HG03442 (cell line): ENCODE data around the gene CLDN14.

ENCODE experiments used
- ATAC-seq: cut with Tn5 transposase; IDR thresholded peaks from one replicate; pipeline ENCODE4 v1.9.1; 2021; ENCODE audit warnings: mild to moderate bottlenecking, moderate library complexity; ENCODE audit not compliant: unreplicated experiment

CLDN14 gene

GRCh38 chr21:36473203-36473602 lies 6.7 kb downstream of the CLDN14 start:
- no peak for ATAC-seq

- ATAC-seq, result no peak
These were observed 7.5 kb downstream of the CLDN14 start for GRCh38 chr21:36472377-36472776.

- ATAC-seq, result no peak
These were observed 8.6 kb downstream of the CLDN14 start for GRCh38 chr21:36471254-36471723.

GRCh38 chr21:36470294-36470693 lies 9.6 kb downstream of the CLDN14 start:
- no peak for ATAC-seq

- ATAC-seq, result no peak
These were observed 13.8 kb downstream of the CLDN14 start for GRCh38 chr21:36466061-36466511.

- no peak for ATAC-seq
These were observed 14.4 kb downstream of the CLDN14 start for GRCh38 chr21:36465478-36465877.

GRCh38 chr21:36464590-36464989 lies 15.3 kb downstream of the CLDN14 start:
- no peak for ATAC-seq

- ATAC-seq, result no peak
These were observed 15.9 kb downstream of the CLDN14 start for GRCh38 chr21:36463991-36464390.

GRCh38 chr21:36463204-36463603 lies 16.7 kb downstream of the CLDN14 start:
- no peak for ATAC-seq

GRCh38 chr21:36461918-36462486 lies 17.9 kb downstream of the CLDN14 start:
- no peak for ATAC-seq

GRCh38 chr21:36461277-36461917 lies 18.5 kb downstream of the CLDN14 start:
- no peak for ATAC-seq

GRCh38 chr21:36460866-36461265 lies 19.1 kb downstream of the CLDN14 start:
- ATAC-seq, result no peak

GRCh38 chr21:36459098-36459497 lies 20.8 kb downstream of the CLDN14 start:
- ATAC-seq, result no peak

- ATAC-seq, result no peak
These were observed 23.1 kb downstream of the CLDN14 start for GRCh38 chr21:36456729-36457414.

- ATAC-seq, result no peak
These were observed 25.2 kb downstream of the CLDN14 start for GRCh38 chr21:36454706-36455105.

GRCh38 chr21:36454093-36454531 lies 25.8 kb downstream of the CLDN14 start:
- no peak for ATAC-seq

- no peak for ATAC-seq
These were observed 27.6 kb downstream of the CLDN14 start for GRCh38 chr21:36452281-36452825.

GRCh38 chr21:36451506-36451905 lies 28.4 kb downstream of the CLDN14 start:
- no peak for ATAC-seq

- no peak for ATAC-seq
These were observed 29.4 kb downstream of the CLDN14 start for GRCh38 chr21:36450511-36450910.

GRCh38 chr21:36446301-36446700 lies 33.6 kb downstream of the CLDN14 start:
- no peak for ATAC-seq

- no peak for ATAC-seq
These were observed 38.2 kb downstream of the CLDN14 start for GRCh38 chr21:36441715-36442114.

GRCh38 chr21:36437745-36438128 lies 42.2 kb downstream of the CLDN14 start:
- ATAC-seq, result no peak
